Measurements from ENCODE around the gene CLEC11A. TPM values are rescaled to one million over a fixed set of nuclear protein-coding genes. Genes with fewer than 3 reads are reported as not detected.

CLEC11A gene
- total RNA-seq, 1 experiment from 2014 or later: 7.6 TPM

DNA sequence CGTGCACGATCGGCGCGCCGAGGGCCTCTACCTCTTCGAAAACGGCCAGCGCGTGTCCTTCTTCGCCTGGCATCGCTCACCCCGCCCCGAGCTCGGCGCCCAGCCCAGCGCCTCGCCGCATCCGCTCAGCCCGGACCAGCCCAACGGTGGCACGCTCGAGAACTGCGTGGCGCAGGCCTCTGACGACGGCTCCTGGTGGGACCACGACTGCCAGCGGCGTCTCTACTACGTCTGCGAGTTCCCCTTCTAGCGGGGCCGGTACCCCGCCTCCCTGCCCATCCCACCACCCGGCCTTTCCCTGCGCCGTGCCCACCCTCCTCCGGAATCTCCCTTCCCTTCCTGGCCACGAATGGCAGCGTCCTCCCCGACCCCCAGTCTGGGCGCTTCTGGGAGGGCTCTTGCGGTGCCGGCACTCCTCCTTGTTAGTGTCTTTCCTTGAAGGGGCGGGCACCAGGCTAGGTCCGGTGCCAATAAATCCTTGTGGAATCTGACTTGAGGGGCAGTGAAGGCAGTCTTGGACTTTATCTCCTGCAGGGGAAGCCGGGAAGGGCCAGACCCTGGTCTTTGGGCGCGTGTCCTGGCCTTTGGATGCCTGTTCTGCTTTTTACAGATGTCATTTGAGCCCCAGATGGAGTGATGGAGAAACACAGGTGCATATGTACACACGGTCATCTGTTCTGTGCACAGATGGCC is 2.2 kb downstream of the CLEC11A start (continued):
- TF ChIP-seq, protein P1, sequence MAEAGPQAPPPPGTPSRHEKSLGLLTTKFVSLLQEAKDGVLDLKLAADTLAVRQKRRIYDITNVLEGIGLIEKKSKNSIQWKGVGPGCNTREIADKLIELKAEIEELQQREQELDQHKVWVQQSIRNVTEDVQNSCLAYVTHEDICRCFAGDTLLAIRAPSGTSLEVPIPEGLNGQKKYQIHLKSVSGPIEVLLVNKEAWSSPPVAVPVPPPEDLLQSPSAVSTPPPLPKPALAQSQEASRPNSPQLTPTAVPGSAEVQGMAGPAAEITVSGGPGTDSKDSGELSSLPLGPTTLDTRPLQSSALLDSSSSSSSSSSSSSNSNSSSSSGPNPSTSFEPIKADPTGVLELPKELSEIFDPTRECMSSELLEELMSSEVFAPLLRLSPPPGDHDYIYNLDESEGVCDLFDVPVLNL (CRISPR knock-in tag; IDR thresholded peaks at IDR 0.05; ENCODE audit: borderline replicate concordance, low read depth): 0 out of 2 replicates have a peak, but pooled peaks have one; percentile 32
- TF ChIP-seq, protein P2, sequence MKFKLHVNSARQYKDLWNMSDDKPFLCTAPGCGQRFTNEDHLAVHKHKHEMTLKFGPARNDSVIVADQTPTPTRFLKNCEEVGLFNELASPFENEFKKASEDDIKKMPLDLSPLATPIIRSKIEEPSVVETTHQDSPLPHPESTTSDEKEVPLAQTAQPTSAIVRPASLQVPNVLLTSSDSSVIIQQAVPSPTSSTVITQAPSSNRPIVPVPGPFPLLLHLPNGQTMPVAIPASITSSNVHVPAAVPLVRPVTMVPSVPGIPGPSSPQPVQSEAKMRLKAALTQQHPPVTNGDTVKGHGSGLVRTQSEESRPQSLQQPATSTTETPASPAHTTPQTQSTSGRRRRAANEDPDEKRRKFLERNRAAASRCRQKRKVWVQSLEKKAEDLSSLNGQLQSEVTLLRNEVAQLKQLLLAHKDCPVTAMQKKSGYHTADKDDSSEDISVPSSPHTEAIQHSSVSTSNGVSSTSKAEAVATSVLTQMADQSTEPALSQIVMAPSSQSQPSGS (CRISPR knock-in tag; IDR thresholded peaks at IDR 0.05; ENCODE audit: borderline replicate concordance, low read depth): 0 out of 2 replicates have a peak, but pooled peaks have one; percentile 19
- 0 out of 2 replicates have a peak, but pooled peaks have one; percentile 56 for TF ChIP-seq IRF1 (CRISPR knock-in tag; IDR thresholded peaks at IDR 0.05)
- TF ChIP-seq, protein P3, sequence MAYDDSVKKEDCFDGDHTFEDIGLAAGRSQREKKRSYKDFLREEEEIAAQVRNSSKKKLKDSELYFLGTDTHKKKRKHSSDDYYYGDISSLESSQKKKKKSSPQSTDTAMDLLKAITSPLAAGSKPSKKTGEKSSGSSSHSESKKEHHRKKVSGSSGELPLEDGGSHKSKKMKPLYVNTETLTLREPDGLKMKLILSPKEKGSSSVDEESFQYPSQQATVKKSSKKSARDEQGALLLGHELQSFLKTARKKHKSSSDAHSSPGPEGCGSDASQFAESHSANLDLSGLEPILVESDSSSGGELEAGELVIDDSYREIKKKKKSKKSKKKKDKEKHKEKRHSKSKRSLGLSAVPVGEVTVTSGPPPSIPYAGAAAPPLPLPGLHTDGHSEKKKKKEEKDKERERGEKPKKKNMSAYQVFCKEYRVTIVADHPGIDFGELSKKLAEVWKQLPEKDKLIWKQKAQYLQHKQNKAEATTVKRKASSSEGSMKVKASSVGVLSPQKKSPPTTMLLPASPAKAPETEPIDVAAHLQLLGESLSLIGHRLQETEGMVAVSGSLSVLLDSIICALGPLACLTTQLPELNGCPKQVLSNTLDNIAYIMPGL (CRISPR knock-in tag; IDR thresholded peaks at IDR 0.05): peak; percentile 76; the same call in 1 of the 2 replicates

GRCh38 chr19:50725911-50726230 is 2.7 kb downstream of the CLEC11A start:
- no peak for DNase-seq (ENCODE audit: low spot score)
- H3K36me3 Mint-ChIP-seq: no peaks in the 10 kb centered on the region
- TF ChIP-seq MXD4 (CRISPR knock-in tag; IDR thresholded peaks at IDR 0.05; ENCODE audit: borderline replicate concordance): no peak
- TF ChIP-seq MLX (CRISPR knock-in tag; IDR thresholded peaks at IDR 0.05): no peak
- no peak for TF ChIP-seq ESRRA (CRISPR knock-in tag; IDR thresholded peaks at IDR 0.05; ENCODE audit: borderline replicate concordance)
- no peak for TF ChIP-seq MYBL2 (CRISPR knock-in tag; IDR thresholded peaks at IDR 0.05)
- TF ChIP-seq, protein P2 (CRISPR knock-in tag; IDR thresholded peaks at IDR 0.05; ENCODE audit: borderline replicate concordance, low read depth): no peak
- TF ChIP-seq, protein P4, sequence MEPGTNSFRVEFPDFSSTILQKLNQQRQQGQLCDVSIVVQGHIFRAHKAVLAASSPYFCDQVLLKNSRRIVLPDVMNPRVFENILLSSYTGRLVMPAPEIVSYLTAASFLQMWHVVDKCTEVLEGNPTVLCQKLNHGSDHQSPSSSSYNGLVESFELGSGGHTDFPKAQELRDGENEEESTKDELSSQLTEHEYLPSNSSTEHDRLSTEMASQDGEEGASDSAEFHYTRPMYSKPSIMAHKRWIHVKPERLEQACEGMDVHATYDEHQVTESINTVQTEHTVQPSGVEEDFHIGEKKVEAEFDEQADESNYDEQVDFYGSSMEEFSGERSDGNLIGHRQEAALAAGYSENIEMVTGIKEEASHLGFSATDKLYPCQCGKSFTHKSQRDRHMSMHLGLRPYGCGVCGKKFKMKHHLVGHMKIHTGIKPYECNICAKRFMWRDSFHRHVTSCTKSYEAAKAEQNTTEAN (CRISPR knock-in tag; IDR thresholded peaks at IDR 0.05): no peak
- TF ChIP-seq, protein P5, sequence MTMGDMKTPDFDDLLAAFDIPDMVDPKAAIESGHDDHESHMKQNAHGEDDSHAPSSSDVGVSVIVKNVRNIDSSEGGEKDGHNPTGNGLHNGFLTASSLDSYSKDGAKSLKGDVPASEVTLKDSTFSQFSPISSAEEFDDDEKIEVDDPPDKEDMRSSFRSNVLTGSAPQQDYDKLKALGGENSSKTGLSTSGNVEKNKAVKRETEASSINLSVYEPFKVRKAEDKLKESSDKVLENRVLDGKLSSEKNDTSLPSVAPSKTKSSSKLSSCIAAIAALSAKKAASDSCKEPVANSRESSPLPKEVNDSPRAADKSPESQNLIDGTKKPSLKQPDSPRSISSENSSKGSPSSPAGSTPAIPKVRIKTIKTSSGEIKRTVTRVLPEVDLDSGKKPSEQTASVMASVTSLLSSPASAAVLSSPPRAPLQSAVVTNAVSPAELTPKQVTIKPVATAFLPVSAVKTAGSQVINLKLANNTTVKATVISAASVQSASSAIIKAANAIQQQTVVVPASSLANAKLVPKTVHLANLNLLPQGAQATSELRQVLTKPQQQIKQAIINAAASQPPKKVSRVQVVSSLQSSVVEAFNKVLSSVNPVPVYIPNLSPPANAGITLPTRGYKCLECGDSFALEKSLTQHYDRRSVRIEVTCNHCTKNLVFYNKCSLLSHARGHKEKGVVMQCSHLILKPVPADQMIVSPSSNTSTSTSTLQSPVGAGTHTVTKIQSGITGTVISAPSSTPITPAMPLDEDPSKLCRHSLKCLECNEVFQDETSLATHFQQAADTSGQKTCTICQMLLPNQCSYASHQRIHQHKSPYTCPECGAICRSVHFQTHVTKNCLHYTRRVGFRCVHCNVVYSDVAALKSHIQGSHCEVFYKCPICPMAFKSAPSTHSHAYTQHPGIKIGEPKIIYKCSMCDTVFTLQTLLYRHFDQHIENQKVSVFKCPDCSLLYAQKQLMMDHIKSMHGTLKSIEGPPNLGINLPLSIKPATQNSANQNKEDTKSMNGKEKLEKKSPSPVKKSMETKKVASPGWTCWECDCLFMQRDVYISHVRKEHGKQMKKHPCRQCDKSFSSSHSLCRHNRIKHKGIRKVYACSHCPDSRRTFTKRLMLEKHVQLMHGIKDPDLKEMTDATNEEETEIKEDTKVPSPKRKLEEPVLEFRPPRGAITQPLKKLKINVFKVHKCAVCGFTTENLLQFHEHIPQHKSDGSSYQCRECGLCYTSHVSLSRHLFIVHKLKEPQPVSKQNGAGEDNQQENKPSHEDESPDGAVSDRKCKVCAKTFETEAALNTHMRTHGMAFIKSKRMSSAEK (CRISPR knock-in tag; IDR thresholded peaks at IDR 0.05; ENCODE audit: borderline replicate concordance): no peak
- peaks cover 46% of the 10 kb centered on the region for H3K4me1 Mint-ChIP-seq
- peak overlapping the region; percentile 90 for H3K4me3 Mint-ChIP-seq
- ATAC-seq: no peak
- POLR2A ChIA-PET: no interaction called here
- H3K27ac Mint-ChIP-seq: no peak overlapping the region
- no peaks in the 10 kb centered on the region for H3K9me3 Mint-ChIP-seq
- H3K27me3 Mint-ChIP-seq (ENCODE audit: low read depth): peaks cover 34% of the 10 kb centered on the region
- CTCF ChIA-PET: interaction anchor here (1.1 to 6.7 kb wide), 2 partner anchors 54 to 169 kb away, joined by 3 to 195 read pairs; no protein-coding TSS in a partner anchor
